WTC11 (cell line): ENCODE measurements around the gene TMEM120B.

ENCODE experiments used
- AFF4 ChIP-seq: sonication (generic); formaldehyde crosslinking; IDR thresholded peaks from 2 replicates; pipeline ENCODE4 v1.8.1; 2023; ENCODE audit warnings: mild to moderate bottlenecking, missing genetic modification reagents, borderline replicate concordance
- ATF2 ChIP-seq: sonication (generic); formaldehyde crosslinking; IDR thresholded peaks from 2 replicates; pipeline ENCODE4 v1.8.1; 2022; ENCODE audit warnings: low read depth, missing genetic modification reagents, borderline replicate concordance
- ATF6 ChIP-seq: sonication (generic); formaldehyde crosslinking; IDR thresholded peaks from 2 replicates; pipeline ENCODE4 v1.8.1; 2023; ENCODE audit warnings: mild to moderate bottlenecking, missing genetic modification reagents
- CTCF ChIP-seq: fragments of 200-600 bp; IDR thresholded peaks from 2 replicates; pipeline ENCODE4 v1.8.0; 2022; ENCODE audit warnings: antibody characterized with exemption
- E2F1 ChIP-seq: sonication (generic); formaldehyde crosslinking; IDR thresholded peaks from 2 replicates; pipeline ENCODE4 v1.8.0; 2022; ENCODE audit warnings: mild to moderate bottlenecking, missing genetic modification reagents
- FOXP1 ChIP-seq: sonication (generic); formaldehyde crosslinking; IDR thresholded peaks from 2 replicates; pipeline ENCODE4 v1.8.0; 2022; ENCODE audit warnings: missing genetic modification reagents, mild to moderate bottlenecking, moderate library complexity, borderline replicate concordance
- MAX ChIP-seq: sonication (generic); formaldehyde crosslinking; IDR thresholded peaks from 2 replicates; pipeline ENCODE4 v1.8.0; 2022; ENCODE audit warnings: mild to moderate bottlenecking, missing genetic modification reagents
- ZBTB43 ChIP-seq: sonication (generic); formaldehyde crosslinking; IDR thresholded peaks from 2 replicates; pipeline ENCODE4 v1.8.1; 2023; ENCODE audit warnings: mild to moderate bottlenecking, missing genetic modification reagents
- ZNF317 ChIP-seq: sonication (generic); formaldehyde crosslinking; IDR thresholded peaks from 2 replicates; pipeline ENCODE4 v1.8.1; 2023; ENCODE audit warnings: low read depth, mild to moderate bottlenecking, moderate library complexity, missing genetic modification reagents, borderline replicate concordance
- ZNF423 ChIP-seq: fragments of 250-450 bp; sonication (Bioruptor Pico); IDR thresholded peaks from 2 replicates; pipeline ENCODE4 v2.1.2; 2022; ENCODE audit warnings: mild to moderate bottlenecking, moderate library complexity

GRCh38 chr12:121806009-121806545, 93.5 kb downstream of the TMEM120B start:
- TF ChIP-seq E2F1 (CRISPR knock-in tag), result no peak
- TF ChIP-seq ATF6 (CRISPR knock-in tag), result no peak
- no peak for TF ChIP-seq ATF2
- no peak for TF ChIP-seq CTCF
- no peak for TF ChIP-seq ZNF317 (CRISPR knock-in tag)
- TF ChIP-seq AFF4 (CRISPR knock-in tag), result no peak
- no peak for TF ChIP-seq ZBTB43 (CRISPR knock-in tag)
- no peak for TF ChIP-seq MAX
- TF ChIP-seq ZNF423 (CRISPR knock-in tag), result no peak
- TF ChIP-seq FOXP1 (CRISPR knock-in tag), result no peak
